Measurements from ENCODE around the gene RAPGEF1. TPM values are rescaled to one million over a fixed set of nuclear protein-coding genes. Genes with fewer than 3 reads are reported as not detected.
A peak's percentile ranks its signal among the peaks of the same experiment; 100 is the strongest.
"Not testable (repeated sequence)": the region's sequence is repeated elsewhere in the genome, so short reads cannot be mapped to it uniquely, and the experiment has no call there.

Gene RAPGEF1
- polyA plus RNA-seq, 4 donors, result 38.3 to 43.0 (median 41.0) TPM

DNA sequence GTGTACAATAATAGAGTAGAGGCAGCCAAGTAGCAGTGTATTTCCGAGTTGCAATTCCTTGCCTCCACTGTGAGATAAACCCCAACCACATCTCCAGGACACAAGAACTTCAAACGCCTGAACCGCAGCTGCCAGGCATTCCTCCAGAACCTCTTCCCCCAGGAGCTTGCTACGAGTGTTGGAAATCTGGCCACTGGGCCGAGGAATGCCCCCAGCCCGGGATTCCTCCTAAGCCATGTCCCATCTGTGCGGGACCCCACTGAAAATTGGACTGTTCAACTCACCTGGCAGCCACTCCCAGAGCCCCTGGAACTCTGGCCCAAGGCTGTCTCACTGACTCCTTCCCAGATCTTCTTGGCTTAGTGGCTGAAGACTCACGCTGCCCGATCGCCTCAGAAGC is 190.7 kb downstream of the RAPGEF1 start:
- DNase-seq (ENCODE audit: low read depth in 4 of 4, low spot score in 3 of 4), result not testable (repeated sequence)

DNA sequence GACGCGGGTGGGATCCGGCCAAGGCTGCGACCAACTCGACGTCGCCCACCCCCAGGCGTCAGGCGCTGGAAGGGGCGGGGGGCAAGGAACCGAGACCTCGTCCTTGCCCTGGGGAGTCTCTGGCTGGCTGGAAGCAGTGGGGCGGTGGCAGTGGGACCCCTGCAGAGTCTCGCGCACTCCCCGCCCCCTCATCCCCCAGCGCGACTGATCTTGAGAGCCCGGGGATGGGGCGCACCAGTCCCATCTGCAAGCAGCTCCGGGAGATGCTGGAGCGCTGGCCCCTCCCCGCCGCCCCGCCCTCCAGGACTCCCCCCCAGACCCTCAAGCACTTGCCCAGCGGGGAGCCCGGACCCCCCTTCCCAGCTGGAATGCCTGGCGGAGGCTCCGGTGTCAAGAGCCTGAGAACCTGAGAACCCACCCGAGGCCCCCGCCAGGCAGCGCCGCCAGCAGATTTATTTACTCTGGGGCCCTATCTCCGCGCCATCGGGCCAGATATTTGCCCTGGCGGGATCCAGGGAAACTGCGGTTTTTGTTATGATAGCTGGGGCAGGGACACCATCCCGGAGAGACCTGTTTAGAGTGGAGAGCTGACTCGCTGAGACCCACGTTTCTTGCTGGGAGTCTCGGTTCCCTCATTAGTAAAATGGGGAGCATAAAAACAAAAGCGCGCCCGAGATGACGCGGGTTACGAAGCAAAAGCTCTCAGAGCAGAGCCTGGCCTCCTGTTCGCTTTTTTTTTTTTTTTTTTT is 193.4 kb downstream of the RAPGEF1 start:
- DNase-seq (ENCODE audit: low read depth in 4 of 4, low spot score in 3 of 4), result peak in 1 of 4 donors; percentile 58

DNA sequence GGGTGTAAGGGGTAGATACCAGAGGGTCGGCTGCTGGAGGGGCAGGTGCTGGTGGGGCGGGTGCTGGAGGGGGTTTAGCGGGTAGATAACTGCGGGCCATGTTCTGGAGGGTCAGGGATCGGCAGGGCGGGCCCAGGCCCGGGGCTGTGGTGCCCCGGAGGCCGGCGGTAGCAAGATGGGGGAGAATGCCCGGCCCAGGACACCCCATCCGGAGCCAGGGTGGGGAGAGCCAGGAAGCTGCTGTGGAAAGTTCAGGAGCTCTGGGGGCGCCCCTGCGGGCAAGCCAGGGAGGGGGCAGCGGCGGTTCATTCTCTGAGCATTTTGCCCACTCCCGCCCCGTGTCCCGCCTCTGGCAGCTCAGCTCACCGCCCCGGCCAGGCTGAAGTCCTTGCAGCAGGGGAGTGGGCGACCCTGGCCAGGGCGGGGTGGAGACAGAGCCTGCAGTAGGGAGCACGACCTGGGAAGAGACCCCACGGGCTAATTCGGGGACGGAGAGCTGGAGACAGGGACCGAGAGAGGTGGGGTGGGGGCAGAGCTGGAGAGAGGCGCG is 194.0 kb downstream of the RAPGEF1 start:
- DNase-seq (ENCODE audit: low read depth in 4 of 4, low spot score in 3 of 4), result no peak

DNA sequence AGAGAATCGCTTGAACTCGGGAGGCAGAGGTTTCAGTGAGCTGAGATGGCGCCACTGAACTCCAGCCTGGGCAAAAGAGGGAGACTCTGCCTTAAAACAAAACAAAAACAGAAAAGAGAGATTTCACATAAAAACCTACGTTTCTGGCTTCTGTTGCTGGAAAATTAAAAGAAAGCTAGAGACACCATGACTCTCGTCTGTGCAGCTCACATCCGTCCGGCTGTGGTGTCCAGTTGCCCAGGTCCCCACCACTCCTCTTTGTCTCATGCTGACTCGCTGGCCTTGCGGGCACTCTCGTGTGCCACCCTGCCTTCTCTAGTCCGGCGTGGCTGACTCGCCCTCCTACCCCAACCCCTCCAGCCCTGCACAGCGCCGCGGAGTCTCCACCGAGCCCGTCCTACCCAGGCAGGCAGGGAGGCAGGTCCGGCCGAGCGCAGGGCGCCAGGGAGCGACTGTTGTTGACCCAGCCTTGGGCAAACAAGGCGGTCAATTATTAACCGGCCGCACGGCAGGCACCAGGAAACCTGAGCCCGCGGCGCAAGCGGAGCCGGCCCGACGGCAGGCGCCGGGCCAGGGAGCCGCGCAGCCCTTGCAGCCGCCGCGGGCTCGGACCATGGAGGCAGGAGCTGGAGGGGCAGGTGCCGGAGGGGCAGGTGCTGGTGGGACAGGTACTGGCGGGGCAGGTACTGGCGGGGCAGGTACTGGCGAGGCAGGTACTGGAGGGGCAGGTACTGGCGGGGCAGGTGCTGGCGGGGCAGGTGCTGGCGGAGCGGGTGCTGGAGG is 194.7 kb downstream of the RAPGEF1 start, which contains the start of gene PRRT1B:
PRRT1B (plus strand) TSS at position 521 of the 783 bp plus-strand sequence; CDS start at position 614, 93 bp downstream.
- peak; percentile 59 to 78 (median 68) for DNase-seq (ENCODE audit: low read depth in 4 of 4, low spot score in 3 of 4)

DNA sequence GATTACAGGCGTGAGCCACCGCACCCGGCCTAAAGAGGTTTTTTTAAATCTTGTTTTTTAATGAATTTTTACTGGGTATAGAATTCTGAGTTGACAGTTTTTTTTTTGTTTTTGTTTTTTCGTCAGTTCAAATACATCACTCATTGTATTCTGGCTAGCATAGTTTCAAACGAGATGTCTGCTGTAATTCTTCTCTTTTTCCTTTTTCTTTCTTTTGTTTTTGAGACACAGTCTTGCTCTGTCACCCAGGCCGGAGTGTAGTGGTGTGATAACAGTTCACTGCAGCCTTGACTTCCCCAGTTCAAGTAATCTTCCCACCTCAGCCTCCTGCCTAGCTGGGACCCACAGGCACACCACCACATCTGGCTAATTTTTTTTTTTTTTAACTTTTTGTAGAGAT is 196.7 kb downstream of the RAPGEF1 start:
- DNase-seq (ENCODE audit: low read depth in 4 of 4, low spot score in 3 of 4), result no peak

DNA sequence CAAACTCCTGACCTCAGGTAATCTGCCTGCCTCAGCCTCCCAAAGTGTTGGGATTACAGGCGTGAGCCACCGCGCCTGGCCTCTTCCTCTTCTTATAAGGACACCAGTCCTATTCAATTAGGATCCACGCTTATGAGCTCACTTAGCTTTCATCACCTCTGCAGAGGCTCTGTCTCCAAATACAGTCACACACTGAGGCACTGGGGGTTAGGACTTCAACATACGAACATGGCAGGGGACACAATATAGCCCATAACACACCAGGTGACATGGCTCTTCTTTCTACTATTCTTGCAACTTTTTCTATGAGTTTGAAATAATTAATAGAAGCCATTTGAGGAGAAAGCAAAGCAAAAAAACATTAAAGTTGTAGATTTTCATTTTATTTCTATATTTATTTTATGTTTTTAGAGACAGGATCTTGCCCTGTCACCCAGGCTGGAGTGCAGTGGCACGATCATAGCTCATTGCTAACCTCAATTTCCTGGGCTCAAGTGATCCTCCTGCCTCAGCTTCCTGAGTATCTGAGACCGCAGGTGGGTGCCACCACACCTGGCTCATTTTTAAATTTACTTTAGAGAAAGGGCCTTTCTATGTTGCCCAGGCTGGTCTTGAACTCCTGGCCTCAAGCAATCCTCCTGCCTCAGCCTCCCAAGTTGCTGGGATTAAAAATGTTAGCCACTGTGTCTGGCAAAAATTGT is 200.5 kb downstream of the RAPGEF1 start:
- no peak for DNase-seq (ENCODE audit: low read depth in 4 of 4, low spot score in 3 of 4)

DNA sequence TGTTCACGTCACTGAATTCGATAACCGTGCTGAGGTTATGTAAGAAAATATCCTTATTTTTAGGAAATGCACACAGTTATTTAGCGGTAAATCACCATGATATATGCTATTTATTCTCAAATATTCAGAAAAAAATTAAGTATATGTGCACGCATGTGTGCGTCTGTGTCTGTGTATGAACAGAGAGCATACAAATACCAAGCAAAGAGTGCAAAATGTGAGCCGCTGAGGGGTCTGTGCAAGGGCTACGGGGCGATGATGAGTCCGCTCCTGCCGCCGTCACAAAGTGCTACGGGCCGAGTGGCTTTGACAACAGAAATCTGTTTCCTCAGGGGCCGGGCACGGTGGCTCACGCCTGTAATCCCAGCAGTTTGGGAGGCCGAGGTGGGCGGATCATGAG is 201.9 kb downstream of the RAPGEF1 start:
- no peak for DNase-seq (ENCODE audit: low read depth in 4 of 4, low spot score in 3 of 4)

DNA sequence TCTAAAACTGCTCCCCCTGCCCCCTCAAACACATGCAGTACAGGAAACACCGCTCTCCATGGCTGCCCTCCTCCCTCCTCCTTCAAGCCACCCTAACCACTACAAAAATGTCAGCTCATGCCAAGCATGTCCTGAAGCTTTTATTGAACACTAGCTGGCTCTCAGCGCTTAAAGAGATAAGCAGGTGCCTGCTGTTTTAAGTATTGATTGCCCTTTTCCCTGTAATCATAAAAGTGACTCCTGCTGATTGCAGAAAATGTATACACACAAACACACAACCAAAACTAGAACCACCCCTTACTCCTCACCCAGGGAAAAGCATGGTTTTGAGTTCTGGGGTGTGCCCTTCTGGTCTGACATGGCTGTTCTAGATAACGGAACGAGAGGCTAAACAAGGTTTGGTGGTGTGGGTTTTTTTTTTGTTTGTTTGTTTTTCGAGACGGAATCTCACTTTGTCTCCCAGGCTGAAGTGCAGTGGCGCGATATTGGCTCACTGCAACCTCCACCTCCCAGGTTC is 205.1 kb downstream of the RAPGEF1 start:
- no peak for DNase-seq (ENCODE audit: low read depth in 4 of 4, low spot score in 3 of 4)

DNA sequence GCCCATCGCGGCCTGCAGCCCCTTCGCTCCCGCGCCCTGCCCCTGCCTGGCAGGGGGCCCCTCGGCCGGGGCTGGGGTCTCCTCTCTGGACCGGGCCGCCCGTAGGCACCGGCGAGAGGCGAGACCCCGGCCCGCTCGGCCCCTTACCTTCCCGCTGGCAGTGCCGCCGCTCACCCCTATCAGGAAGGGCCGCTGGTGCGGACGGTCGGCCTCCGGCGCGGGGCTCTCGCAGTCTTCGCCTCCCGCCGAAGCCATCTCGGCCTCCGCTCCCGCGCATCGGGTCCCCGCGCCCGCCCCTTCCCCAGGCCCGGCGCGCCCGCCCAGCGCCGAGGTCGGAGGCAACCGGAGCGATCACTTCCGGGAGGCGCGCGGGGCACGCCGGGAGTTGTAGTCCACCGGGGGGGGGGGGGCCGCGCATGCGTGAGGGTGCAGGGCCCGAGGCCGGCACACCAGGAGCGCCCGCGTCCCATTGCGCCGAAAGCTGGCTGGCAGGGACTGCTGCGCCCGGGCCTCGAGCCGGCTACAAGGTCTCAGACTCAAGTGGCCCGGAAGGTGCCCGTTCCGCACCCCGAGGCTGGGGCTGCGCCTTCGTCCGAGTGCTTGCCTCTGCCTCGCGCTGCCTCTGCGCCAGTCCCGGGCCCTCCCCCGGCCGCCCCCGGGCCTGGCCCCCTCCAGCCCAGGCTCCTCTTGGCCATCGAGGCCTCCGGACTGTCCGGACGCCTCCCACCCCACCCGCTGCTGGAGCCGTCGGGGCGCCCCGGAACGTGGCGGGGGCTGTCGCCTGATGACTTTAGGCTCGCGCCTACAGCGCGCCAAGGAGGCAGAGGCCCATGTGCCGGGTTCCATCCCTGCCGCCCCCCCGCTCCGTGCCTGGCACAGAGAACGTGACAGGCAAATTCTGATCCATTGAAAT is 208.7 kb downstream of the RAPGEF1 start, which contains the start of gene UCK1:
UCK1 (minus strand) TSS at position 344 of the 913 bp plus-strand sequence; CDS start at position 255, 89 bp downstream.
- DNase-seq (ENCODE audit: low read depth in 4 of 4, low spot score in 3 of 4), result peak; percentile 68 to 78 (median 72)

DNA sequence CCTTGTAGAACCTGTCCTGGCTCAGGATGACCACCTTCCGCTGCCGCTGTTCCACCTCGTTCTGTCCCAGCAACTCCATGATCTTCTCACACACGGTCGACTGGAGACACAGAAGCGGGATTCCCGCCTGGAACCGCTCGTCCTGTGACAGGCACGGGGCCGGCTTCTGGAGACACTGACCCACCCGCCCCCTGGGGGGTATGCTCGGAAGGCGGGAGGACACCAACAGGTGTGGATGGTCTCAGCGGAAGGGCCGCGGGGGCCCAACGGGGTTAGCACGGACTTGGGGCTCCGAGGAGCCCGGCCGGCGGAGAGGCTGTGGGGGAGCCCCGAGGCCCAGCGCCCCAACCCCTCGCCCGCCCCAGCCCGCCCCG is 209.3 kb downstream of the RAPGEF1 start:
- no peak for DNase-seq (ENCODE audit: low read depth in 4 of 4, low spot score in 3 of 4)

DNA sequence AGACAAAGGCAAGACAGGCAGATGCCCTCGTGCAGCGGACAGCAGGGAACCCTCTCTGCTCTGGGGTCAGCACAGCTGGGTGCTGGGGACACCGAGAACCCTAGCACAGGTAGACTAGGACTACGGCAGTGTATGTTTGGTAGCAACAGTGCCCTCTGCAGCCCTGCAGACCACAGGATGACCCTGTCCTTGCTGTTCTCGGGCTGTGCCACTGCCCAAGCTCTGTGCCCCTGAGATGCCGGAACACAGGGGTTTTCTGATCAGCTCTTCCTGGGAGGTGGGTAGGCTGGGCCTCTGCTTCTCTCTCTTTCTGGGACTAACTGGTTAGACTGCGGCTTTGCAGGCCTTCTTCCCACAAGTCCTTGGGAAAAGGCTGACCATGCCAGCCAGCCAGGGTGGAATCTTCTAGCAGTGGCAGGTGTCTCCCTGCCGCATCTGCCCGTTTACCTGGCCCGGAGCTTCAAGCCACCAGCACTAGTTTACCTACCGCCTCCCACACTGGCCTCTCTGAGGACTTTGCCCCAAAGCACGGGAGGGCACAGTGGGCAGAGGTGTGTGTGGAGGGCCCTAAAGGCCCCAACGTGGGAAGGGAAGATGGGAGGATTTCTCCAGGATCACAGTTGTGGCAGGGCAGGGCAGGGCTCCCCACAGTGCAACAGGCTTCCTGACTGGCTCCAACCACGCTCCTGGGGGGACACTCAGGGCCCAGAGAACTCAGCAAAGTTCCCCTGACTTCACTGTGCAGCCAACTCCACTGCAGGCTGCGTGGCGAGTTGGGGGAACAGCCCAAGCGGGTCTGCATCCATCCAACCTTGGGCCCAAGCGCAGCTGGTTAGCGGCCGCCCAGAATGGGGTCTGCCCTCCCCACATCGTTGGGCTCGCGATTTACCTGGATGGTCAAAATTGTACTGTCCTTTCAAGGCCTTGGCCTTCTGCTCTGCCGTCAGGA is 210.0 kb downstream of the RAPGEF1 start:
- DNase-seq (ENCODE audit: low read depth in 4 of 4, low spot score in 3 of 4), result no peak

DNA sequence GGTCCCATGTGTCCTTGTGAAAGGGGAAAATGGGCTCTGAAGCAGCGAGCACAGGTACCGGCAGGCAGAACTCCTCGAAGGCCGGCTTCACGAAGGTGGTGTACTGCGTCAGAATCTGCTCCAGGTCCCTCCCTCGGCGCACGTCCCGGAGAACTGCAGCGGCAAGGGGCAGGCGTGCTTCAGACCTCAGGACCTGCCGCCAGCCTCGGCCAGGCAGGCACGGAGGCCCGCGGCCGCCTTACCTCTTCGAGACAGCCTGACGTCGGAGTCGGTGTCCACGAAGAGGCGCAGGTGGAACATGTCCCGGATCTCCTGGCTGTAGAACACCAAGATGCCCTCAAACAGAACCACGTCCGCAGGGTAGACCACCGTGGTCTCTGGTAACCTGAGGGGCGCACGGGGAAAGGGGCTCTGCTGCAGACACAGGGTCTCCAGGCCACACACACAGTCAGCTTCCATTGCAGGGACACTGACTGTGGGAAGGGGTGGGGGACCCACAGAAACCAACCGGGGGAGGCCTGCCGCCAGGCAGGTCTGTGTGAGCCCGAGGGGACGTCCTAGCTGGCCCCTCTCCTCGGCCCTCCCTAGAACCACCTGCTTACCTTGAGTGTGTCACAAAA is 210.9 kb downstream of the RAPGEF1 start:
- DNase-seq (ENCODE audit: low read depth in 4 of 4, low spot score in 3 of 4), result no peak

DNA sequence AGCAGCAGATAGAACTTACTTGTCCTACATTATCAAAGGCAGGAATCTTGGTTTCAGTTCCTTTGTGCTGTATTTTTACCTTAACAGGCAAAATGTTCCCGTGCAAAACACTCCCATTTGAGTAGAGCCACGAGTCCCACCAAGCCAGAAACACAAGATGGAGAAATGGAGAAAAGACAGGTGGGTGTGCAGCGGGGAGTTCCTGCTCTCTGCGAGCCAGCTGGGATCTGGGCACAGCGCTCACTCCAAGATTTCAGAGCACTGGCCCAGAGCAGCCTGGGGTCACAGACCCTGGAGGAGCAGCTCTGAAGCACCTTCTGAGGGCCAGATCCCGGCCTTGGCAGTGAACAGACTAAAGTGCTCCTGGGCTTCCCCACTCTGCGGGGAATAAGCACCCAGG is 211.7 kb downstream of the RAPGEF1 start:
- DNase-seq (ENCODE audit: low read depth in 4 of 4, low spot score in 3 of 4), result no peak

Other genes starting within 250 kb of the RAPGEF1 start
- gene POMT1, start 237.2 kb downstream of the RAPGEF1 start, polyA plus RNA-seq (ENCODE audit: insufficient read length in 4 of 4), result 10 to 100 TPM; 33.4 to 38.4 (median 34.8) TPM
- gene UCK1, start 208.8 kb downstream of the RAPGEF1 start, polyA plus RNA-seq (ENCODE audit: insufficient read length in 4 of 4), result 10 to 100 TPM; 37.4 to 43.3 (median 39.2) TPM
- 1 to 10 TPM in 2 of 4 donors, under 1 TPM in 2; 0.71 to 1.4 (median 0.91) TPM for gene PRRT1B, start 194.6 kb downstream of the RAPGEF1 start, polyA plus RNA-seq (ENCODE audit: insufficient read length in 4 of 4)

All from right renal pelvis (tissue), 4 donors.